ENCODE measurements around the gene RPL36.

The RPL36 gene

GRCh38 chr19:5690955-5691821, 1.1 kb downstream of the RPL36 start:
- TF ChIP-seq CTCF (conservative IDR thresholded peaks at IDR 0.05; ENCODE audit: low read length): no peak
- DNase-seq (ENCODE audit: low read depth): peak; percentile 55
- H3K4me3 ChIP-seq (ENCODE audit: low read length): peak overlapping the region; percentile 93

DNA sequence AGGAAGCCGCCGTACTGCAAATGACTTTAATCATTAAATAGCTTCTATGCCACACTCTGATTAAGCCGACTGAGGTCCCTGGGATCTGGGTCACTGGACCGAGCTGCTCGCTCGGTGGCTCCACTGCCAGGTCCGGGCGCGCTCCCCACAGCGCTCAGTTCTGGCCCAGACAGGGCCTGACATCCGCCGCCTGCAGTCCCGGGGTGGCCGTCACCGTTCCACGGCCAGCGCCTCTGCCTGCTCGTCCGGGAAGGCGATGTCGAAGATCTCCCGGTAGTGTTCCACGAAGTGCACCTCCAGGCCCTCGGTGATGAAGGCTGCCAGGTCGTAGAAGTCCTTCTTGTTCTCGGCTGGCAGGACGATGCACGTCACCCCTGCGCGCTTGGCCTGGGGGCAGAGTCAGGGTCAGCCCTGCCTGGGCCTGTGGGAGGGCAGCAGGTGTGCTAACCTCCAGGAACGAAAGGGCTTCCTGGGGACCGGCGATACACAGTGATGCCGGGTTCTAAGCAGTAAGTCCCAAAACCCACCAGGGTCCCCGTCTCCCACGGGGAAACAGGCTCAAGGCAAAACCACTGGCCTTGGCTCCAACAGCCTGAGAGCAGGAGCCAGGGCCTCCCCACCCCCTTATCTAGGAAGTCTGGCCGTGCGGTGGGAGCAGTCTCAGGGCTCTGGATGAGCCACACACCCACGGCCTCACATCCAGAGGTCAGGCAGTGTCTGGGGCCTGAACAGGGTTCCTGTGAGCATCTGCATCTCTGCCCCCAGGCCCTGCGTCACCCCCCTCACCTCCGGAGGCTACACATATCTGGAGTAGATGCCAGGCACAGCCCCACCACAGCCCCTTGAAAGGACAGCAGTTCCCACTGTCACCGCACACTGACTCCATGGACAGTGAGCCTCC, 2.0 kb downstream of the RPL36 start:
- no peak for TF ChIP-seq CTCF (conservative IDR thresholded peaks at IDR 0.05; ENCODE audit: low read length)
- H3K4me3 ChIP-seq (ENCODE audit: low read length): peak overlapping the region; percentile 93
- DNase-seq (ENCODE audit: low read depth): no peak

- H3K4me3 ChIP-seq (ENCODE audit: low read length): no peak overlapping the region
- no peak for DNase-seq (ENCODE audit: low read depth)
- no peak for TF ChIP-seq CTCF (conservative IDR thresholded peaks at IDR 0.05; ENCODE audit: low read length)
Observed at GRCh38 chr19:5692723-5693194, 2.7 kb downstream of the RPL36 start.

DNA sequence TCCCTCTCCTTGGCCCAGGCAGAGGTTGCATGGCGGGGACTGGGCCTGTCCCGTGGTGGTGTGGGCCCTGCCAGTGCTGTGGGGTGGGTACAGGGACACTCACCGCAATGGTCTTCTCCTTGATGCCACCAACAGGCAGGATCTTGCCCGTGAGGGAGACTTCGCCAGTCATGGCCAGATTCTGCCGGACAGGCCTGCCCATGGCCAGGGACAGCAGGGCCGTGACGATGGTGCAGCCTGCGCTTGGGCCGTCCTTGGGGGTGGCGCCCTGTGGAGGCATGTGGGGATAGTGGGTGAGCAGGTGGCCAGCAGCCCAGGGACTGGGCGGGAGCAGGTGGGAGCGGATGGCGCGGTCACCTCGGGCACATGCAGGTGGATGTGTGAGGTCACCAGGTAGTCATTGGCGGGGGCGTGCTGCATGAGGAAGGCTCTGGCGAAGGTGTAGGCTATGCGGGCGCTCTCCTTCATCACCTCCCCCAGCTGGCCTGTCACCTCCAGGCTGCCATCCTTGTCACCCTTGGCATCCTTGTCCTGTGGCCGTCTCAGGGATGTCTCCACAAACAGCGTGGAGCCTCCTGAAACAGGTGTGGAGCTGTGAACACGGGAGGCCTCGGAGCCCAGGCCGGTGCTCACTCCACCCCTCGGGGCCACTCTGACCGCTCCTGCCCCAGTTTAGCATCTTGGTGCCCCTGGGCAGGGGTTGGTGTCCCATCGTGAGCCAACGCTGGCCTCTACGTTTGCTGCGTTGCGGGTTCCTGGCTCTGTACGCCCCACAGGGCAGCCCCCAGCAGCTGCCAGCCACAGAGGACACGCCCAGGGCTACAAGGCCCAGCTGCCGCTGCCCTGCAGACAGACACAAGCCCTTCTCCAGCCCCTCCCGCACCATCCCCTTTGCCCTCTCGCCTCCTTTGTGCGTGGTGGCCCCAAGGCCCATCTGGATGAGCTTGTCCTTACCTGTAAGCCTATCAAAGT, 3.4 kb downstream of the RPL36 start:
- TF ChIP-seq CTCF (conservative IDR thresholded peaks at IDR 0.05; ENCODE audit: low read length): no peak
- no peak for DNase-seq (ENCODE audit: low read depth)
- no peak overlapping the region for H3K4me3 ChIP-seq (ENCODE audit: low read length)

DNA sequence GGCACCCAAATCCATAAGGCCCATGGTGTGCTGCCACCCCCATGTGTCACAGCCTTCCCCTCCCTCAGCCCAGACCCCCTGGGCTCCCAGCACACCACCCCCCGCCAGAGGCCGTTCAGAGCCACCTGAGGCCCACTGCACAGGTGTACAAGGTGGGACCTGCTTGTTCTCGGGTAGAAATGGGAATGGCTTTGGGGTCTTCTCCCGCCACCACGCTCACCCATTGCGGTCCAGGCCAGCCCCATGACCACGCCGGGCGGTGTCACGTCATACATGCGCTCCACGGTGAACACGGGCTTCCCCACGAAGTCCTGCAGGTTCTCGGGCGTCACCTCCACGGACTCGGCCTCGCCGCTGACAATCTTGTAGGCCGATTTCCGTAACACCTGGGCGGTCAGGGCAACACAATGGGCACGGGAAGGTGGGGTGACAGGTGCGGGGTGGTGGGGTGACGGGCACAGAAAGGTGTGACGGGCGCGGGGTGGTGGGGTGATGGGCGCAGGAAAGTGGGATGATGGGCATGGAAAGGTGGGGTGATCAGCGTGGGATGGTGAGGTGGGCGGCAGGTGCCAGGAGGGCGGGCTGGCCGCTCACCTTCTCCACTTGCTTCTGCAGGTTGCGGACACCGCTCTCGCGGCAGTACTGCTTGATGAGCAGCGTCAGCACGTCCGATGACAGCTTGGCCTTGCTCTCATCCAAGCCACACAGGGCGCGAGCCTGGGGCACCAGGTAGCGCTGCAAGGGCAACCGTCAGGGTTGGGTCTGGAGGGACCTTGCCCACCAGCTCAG, 4.3 kb downstream of the RPL36 start:
- no peak overlapping the region for H3K4me3 ChIP-seq (ENCODE audit: low read length)
- no peak for DNase-seq (ENCODE audit: low read depth)
- no peak for TF ChIP-seq CTCF (conservative IDR thresholded peaks at IDR 0.05; ENCODE audit: low read length)

Measured in AG10803 (cell line).